ENCODE measurements around the gene APOC3. TPM values are rescaled to one million over a fixed set of nuclear protein-coding genes. Genes with fewer than 3 reads are reported as not detected.

APOC3 gene
- total and polyA plus RNA-seq, 10 of the 15 experiments (the other 5 are each of a cell fraction or from before 2014, with no cell fraction given): 1.9 TPM; not detected in 9

GRCh38 chr11:116796548-116796947 lies 33.2 kb upstream of the APOC3 start:
- H2AFZ ChIP-seq (ENCODE audit: control insufficient read depth, low read depth, low read length): no peak overlapping the region
- BruUV-seq (replicated peaks): no TSS peak
- SMC1A ChIA-PET (ENCODE audit: uncharacterized antibody, unreplicated experiment): interaction anchor here (1.6 kb wide), 1 partner anchor 303 kb away, joined by 3 read pairs; no protein-coding TSS in a partner anchor
- H3K27ac ChIP-seq (ENCODE audit: control insufficient read depth, insufficient read depth): no peak overlapping the region
- no peaks in the 10 kb centered on the region for H3K36me3 ChIP-seq (ENCODE audit: control insufficient read depth in 2 of 2, insufficient read depth in 2 of 2, low read length in 1 of 2)
- RAD21 ChIA-PET (ENCODE audit: unreplicated experiment): interaction anchor here (1.1 kb wide), 1 partner anchor 57 kb away, joined by 3 read pairs; no protein-coding TSS in a partner anchor
- H3K27me3 ChIP-seq (replicated peaks in 1 of 2; ENCODE audit: control insufficient read depth in 2 of 2, insufficient read depth in 2 of 2, low read length in 1 of 2): no peaks in the 10 kb centered on the region; a peak in 1 of 4 replicates
- H3K4me2 ChIP-seq (ENCODE audit: control insufficient read depth, insufficient read depth): no peak overlapping the region
- WGBS (ENCODE audit: insufficient coverage, insufficient replicate concordance, low lambda C conversion rate, missing lambda C conversion rate): 33% methylated on average over 1 of the region's 1 CpG
- ATAC-seq: no peak
- no peaks in the 10 kb centered on the region for H3K4me1 ChIP-seq (ENCODE audit: control insufficient read depth, insufficient read depth, low read length)
- H4K20me1 ChIP-seq (ENCODE audit: control insufficient read depth, insufficient read depth): no peaks in the 10 kb centered on the region
- DNase-seq (ENCODE audit: low read depth, low spot score): no peak
- intact Hi-C loops (cut with micrococcal nuclease; ENCODE audit: unreplicated experiment): no loop called here
- POLR2A ChIA-PET: interaction anchor here (0.7 kb wide), 1 partner anchor 60 kb away, joined by 3 read pairs; no protein-coding TSS in a partner anchor
- in situ Hi-C loops (cut with MboI): no loop called here
- CTCF ChIA-PET: interaction anchor here (0.7 to 10.9 kb wide), 2 partner anchors 38 to 330 kb away, joined by 3 to 183 read pairs; partner anchors contain the start of gene APOA1
- H3K4me3 ChIP-seq: no peak overlapping the region
- H3K9me3 ChIP-seq (replicated peaks; ENCODE audit: control insufficient read depth, insufficient read depth, low read length): no peaks in the 10 kb centered on the region
- no peak for FAIRE-seq
- no peak overlapping the region for H3K9ac ChIP-seq (ENCODE audit: control insufficient read depth, insufficient read depth, low read length)
- H3K79me2 ChIP-seq (ENCODE audit: control insufficient read depth, insufficient read depth, low read length): no peaks in the 10 kb centered on the region
- TF ChIP-seq PAX5 (IDR thresholded peaks at IDR 0.05; ENCODE audit: borderline replicate concordance, low read depth, low read length): no peak
- peak; percentile 17; the same call in 1 of the 2 replicates for TF ChIP-seq BACH1 (IDR thresholded peaks at IDR 0.05; ENCODE audit: borderline replicate concordance)

- intact Hi-C loops (cut with micrococcal nuclease; ENCODE audit: unreplicated experiment): no loop called here
- FAIRE-seq: no peak
- H3K79me2 ChIP-seq (ENCODE audit: control insufficient read depth, insufficient read depth, low read length): no peaks in the 10 kb centered on the region
- ChIA-PET POLR2A (interaction anchor here (1.5 kb wide), 1 partner anchor 9 kb away, joined by 3 read pairs; no protein-coding TSS in a partner anchor), CTCF (no interaction called here), SMC1A (ENCODE audit: uncharacterized antibody, unreplicated experiment) (no interaction called here), RAD21 (ENCODE audit: unreplicated experiment) (no interaction called here)
- H4K20me1 ChIP-seq (ENCODE audit: control insufficient read depth, insufficient read depth): no peaks in the 10 kb centered on the region
- no peaks in the 10 kb centered on the region for H3K9me3 ChIP-seq (replicated peaks; ENCODE audit: control insufficient read depth, insufficient read depth, low read length)
- TF ChIP-seq NR2F1 (conservative IDR thresholded peaks at IDR 0.05) (no peak), POLR2AphosphoS2 (IDR thresholded peaks at IDR 0.05; ENCODE audit: low read depth, low read length) (no peak), IKZF1 (conservative IDR thresholded peaks at IDR 0.05) (no peak), BACH1 (IDR thresholded peaks at IDR 0.05; ENCODE audit: borderline replicate concordance) (no peak), LARP7 (IDR thresholded peaks at IDR 0.05) (no peak), GATAD2B (conservative IDR thresholded peaks at IDR 0.05; ENCODE audit: low read depth) (no peak), POLR2AphosphoS5 (IDR thresholded peaks at IDR 0.05; ENCODE audit: low read length) (no peak), SPI1 (IDR thresholded peaks at IDR 0.05; ENCODE audit: borderline replicate concordance, insufficient read depth, low read depth, low read length) (no peak), HCFC1 (IDR thresholded peaks at IDR 0.05; ENCODE audit: low read length) (no peak), SREBF1 (IDR thresholded peaks at IDR 0.05; ENCODE audit: low read length) (no peak), GABPA (IDR thresholded peaks at IDR 0.05; ENCODE audit: low read depth) (no peak), BMI1 (IDR thresholded peaks at IDR 0.05; ENCODE audit: borderline replicate concordance) (no peak), CEBPB (IDR thresholded peaks at IDR 0.05; ENCODE audit: borderline replicate concordance in 1 of 2, low read depth in 2 of 2, low read length in 2 of 2) (no peak), EED (IDR thresholded peaks at IDR 0.05; ENCODE audit: low read depth) (no peak), YBX1 (IDR thresholded peaks at IDR 0.05) (no peak), SMAD1 (IDR thresholded peaks at IDR 0.05; ENCODE audit: low read depth, partially characterized antibody) (no peak), MAX (IDR thresholded peaks at IDR 0.05; ENCODE audit: low read depth, low read length) (no peak), CHD1 (IDR thresholded peaks at IDR 0.05; ENCODE audit: low read depth, low read length) (no peak), KAT2A (conservative IDR thresholded peaks at IDR 0.05; ENCODE audit: control insufficient read depth, low read depth, low read length) (no peak), ZNF274 (IDR thresholded peaks at IDR 0.05; ENCODE audit: insufficient read depth, insufficient read length) (no peak)
- H3K4me3 ChIP-seq: no peak overlapping the region
- in situ Hi-C loops (cut with MboI): no loop called here
- no peaks in the 10 kb centered on the region; a peak in 1 of 4 replicates for H3K27me3 ChIP-seq (replicated peaks in 1 of 2; ENCODE audit: control insufficient read depth in 2 of 2, insufficient read depth in 2 of 2, low read length in 1 of 2)
- H3K27ac ChIP-seq (ENCODE audit: control insufficient read depth, insufficient read depth): no peak overlapping the region
- no peak for ATAC-seq
- no peak overlapping the region for H3K4me2 ChIP-seq (ENCODE audit: control insufficient read depth, insufficient read depth)
- no peaks in the 10 kb centered on the region for H3K36me3 ChIP-seq (ENCODE audit: control insufficient read depth in 2 of 2, insufficient read depth in 2 of 2, low read length in 1 of 2)
- DNase-seq (ENCODE audit: low read depth, low spot score): no peak
- no TSS peak for BruUV-seq (replicated peaks)
- H2AFZ ChIP-seq (ENCODE audit: control insufficient read depth, low read depth, low read length): no peak overlapping the region
- H3K9ac ChIP-seq (ENCODE audit: control insufficient read depth, insufficient read depth, low read length): no peak overlapping the region
- WGBS (ENCODE audit: insufficient coverage, insufficient replicate concordance, low lambda C conversion rate, missing lambda C conversion rate): 83% methylated on average over 5 of the region's 5 CpGs
- H3K4me1 ChIP-seq (ENCODE audit: control insufficient read depth, insufficient read depth, low read length): no peaks in the 10 kb centered on the region
These were observed 31.9 kb upstream of the APOC3 start for GRCh38 chr11:116797816-116798215.
